H1 (cell line): ENCODE results near the gene DCDC1. TPM values are rescaled to one million over a fixed set of nuclear protein-coding genes. Genes with fewer than 3 reads are reported as not detected.

Experiments used
- CEBPB ChIP-seq: IDR thresholded peaks from 2 replicates; pipeline ENCODE4 v1.6.1; 2012; ENCODE audit warnings: low read depth, low read length
- CTBP2 ChIP-seq: IDR thresholded peaks from 2 replicates; pipeline ENCODE4 v1.7.0; 2011; ENCODE audit warnings: borderline replicate concordance, mild to moderate bottlenecking, moderate library complexity, mixed read lengths, low read length; ENCODE audit not compliant: insufficient read depth, insufficient read length
- NANOG ChIP-seq: IDR thresholded peaks from 2 replicates; pipeline ENCODE4 v1.6.1; 2011; ENCODE audit warnings: low read length, low read depth, mild to moderate bottlenecking, inconsistent platforms; ENCODE audit not compliant: insufficient read depth, poor library complexity, severe bottlenecking
- NRF1 ChIP-seq: IDR thresholded peaks from 2 replicates; pipeline ENCODE4 v1.6.1; 2011; ENCODE audit warnings: mild to moderate bottlenecking, low read depth, low read length, improper control_type of control experiment
- RFX5 ChIP-seq: IDR thresholded peaks from 2 replicates; pipeline ENCODE4 v1.6.1; 2011; ENCODE audit warnings: low read depth, low read length, improper control_type of control experiment, borderline replicate concordance
- SP4 ChIP-seq: IDR thresholded peaks from 2 replicates; pipeline ENCODE4 v1.6.1; 2012; ENCODE audit warnings: low read length, inconsistent platforms
- SUZ12 ChIP-seq: fragments of 200-600 bp; sonication (generic); IDR thresholded peaks from 2 replicates; pipeline ENCODE4 v1.6.1; 2012; ENCODE audit warnings: mild to moderate bottlenecking, inconsistent platforms, low read length, moderate library complexity, mixed read lengths
- polyA plus RNA-seq, 7 experiments: library from polyadenylated mRNA; depleted of rRNA in 3 of 7; stranded (reverse) in 5 of 7; unstranded in 2 of 7; fragments of >200 nt in 5 of 7; fragments of 200-250 nt in 2 of 7; gene quantifications; 1 replicate in 5 of 7; 2 replicates in 1 of 7; 4 replicates in 1 of 7; pipeline versions ENCODE4 v1.2.1 to v1.2.3, GENCODE V29; 2011 to 2013; ENCODE audit warnings: missing spikeins in 2 of 7, mixed read lengths in 2 of 7
- total RNA-seq: library from RNA; stranded (reverse); fragmentation: NEBNext Ultra II Directional; extraction: Animal tissue kit (Norgen Biotek cat#: 25700); gene quantifications from 2 replicates; pipeline ENCODE4 v1.2.1, GENCODE V29; 2021
- TF ChIP-seq, protein P1 (sequence below): IDR thresholded peaks from 2 replicates; pipeline ENCODE4 v1.6.1; 2012; ENCODE audit warnings: low read length, inconsistent platforms

The DCDC1 gene
- total and polyA plus RNA-seq, 2 of the 8 experiments (the other 6 are each of a cell fraction or from before 2014, with no cell fraction given) = 0.15 to 0.56 TPM

DNA sequence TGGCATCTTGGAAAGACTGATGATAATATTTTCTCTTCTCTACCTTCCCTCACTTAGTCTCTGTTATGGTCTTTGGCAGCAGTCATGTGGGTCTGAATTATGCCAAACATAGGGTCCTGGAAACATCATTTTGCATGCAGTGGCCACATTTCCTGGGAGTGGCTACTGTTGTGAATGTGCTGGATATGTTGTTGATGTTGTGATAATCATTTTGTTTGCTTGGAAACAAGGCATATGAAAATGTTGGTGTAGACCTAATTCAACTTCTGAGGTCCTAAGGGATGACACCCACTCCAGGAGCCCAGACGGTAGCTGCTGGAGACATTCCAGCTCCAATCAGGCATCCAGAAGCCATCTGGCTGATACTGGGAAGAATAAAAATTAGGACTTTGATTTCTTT lies 109.7 kb downstream of the DCDC1 start (continued):
- TF ChIP-seq, protein P1, sequence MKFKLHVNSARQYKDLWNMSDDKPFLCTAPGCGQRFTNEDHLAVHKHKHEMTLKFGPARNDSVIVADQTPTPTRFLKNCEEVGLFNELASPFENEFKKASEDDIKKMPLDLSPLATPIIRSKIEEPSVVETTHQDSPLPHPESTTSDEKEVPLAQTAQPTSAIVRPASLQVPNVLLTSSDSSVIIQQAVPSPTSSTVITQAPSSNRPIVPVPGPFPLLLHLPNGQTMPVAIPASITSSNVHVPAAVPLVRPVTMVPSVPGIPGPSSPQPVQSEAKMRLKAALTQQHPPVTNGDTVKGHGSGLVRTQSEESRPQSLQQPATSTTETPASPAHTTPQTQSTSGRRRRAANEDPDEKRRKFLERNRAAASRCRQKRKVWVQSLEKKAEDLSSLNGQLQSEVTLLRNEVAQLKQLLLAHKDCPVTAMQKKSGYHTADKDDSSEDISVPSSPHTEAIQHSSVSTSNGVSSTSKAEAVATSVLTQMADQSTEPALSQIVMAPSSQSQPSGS = no peak
- no peak for TF ChIP-seq NRF1
- TF ChIP-seq NANOG = no peak
- TF ChIP-seq SP4 = no peak
- TF ChIP-seq SUZ12 = no peak
- no peak for TF ChIP-seq CTBP2
- TF ChIP-seq RFX5 = no peak
- no peak for TF ChIP-seq CEBPB
